Neural cell (in vitro differentiated cells): ENCODE measurements around the gene NCK2. TPM values are rescaled to one million over a fixed set of nuclear protein-coding genes. Genes with fewer than 3 reads are reported as not detected.

Source experiments
- H2AFZ ChIP-seq: fragments of 200-600, 300-800 bp; sonication (generic), shearing (Covaris generic); 2 replicates; pipeline ENCODE4 v1.6.0; 2014; ENCODE audit warnings: low read depth, mild to moderate bottlenecking, antibody characterized with exemption, low read length, moderate library complexity
- H3F3A ChIP-seq: fragments of 200-600 bp; shearing (Covaris generic); 2 replicates; pipeline ENCODE4 v1.6.1; 2016; ENCODE audit warnings: mild to moderate bottlenecking, moderate library complexity, mixed read lengths, antibody characterized with exemption, low read length; ENCODE audit not compliant: insufficient read depth, poor library complexity, severe bottlenecking
- H3K27ac ChIP-seq: fragments of 200-600, 300-800 bp; sonication (generic), shearing (Covaris generic); 2 replicates; pipeline ENCODE4 v1.5.1; 2014; ENCODE audit warnings: mild to moderate bottlenecking, low read length, moderate library complexity
- H3K27me3 ChIP-seq: fragments of 300-800, 200-600 bp; sonication (generic), shearing (Covaris generic); 2 replicates; pipeline ENCODE4 v1.6.0; 2014; ENCODE audit warnings: mild to moderate bottlenecking, low read depth, low read length, moderate library complexity; ENCODE audit not compliant: insufficient read depth
- H3K36me3 ChIP-seq: fragments of 300-800, 200-600 bp; sonication (generic), shearing (Covaris generic); 2 replicates; pipeline ENCODE4 v1.5.1; 2014; ENCODE audit warnings: mild to moderate bottlenecking, antibody characterized with exemption, low read length, moderate library complexity; ENCODE audit not compliant: insufficient read depth
- H3K4me2 ChIP-seq: fragments of 300-800, 200-600 bp; sonication (generic), shearing (Covaris generic); 2 replicates; pipeline ENCODE4 v1.6.0; 2014; ENCODE audit warnings: mild to moderate bottlenecking, low read length
- H3K4me3 ChIP-seq: fragments of 300-800, 200-600 bp; sonication (generic), shearing (Covaris generic); 2 replicates; pipeline ENCODE4 v1.5.1; 2014; ENCODE audit warnings: mild to moderate bottlenecking, low read length, moderate library complexity
- H3K79me2 ChIP-seq: fragments of 200-600 bp; shearing (Covaris generic); replicated peaks from 2 replicates; pipeline ENCODE4 v1.6.0; 2014; ENCODE audit warnings: mild to moderate bottlenecking, low read length, moderate library complexity; ENCODE audit not compliant: insufficient read depth
- H3K9ac ChIP-seq: fragments of 300-800, 200-600 bp; sonication (generic), shearing (Covaris generic); 2 replicates; pipeline ENCODE4 v1.6.1; 2016; ENCODE audit warnings: mild to moderate bottlenecking, low read length, mixed read lengths
- H3K9me2 ChIP-seq: fragments of 200-600 bp; shearing (Covaris generic); 2 replicates; pipeline ENCODE4 v1.6.1; 2016; ENCODE audit warnings: mild to moderate bottlenecking, low read length, mixed read lengths; ENCODE audit not compliant: insufficient read depth
- H3K9me3 ChIP-seq: fragments of 200-600, 300-800 bp; sonication (generic), shearing (Covaris generic); 2 replicates; pipeline ENCODE4 v1.6.1; 2016; ENCODE audit warnings: mild to moderate bottlenecking, mixed run types, low read length, moderate library complexity, mixed read lengths
- H4K20me1 ChIP-seq: fragments of 200-600 bp; shearing (Covaris generic); 2 replicates; pipeline ENCODE4 v1.6.1; 2016; ENCODE audit warnings: mild to moderate bottlenecking, mixed run types; ENCODE audit not compliant: insufficient read depth
- EP300 ChIP-seq: fragments of 450-650 bp; conservative IDR thresholded peaks from 2 replicates; pipeline ENCODE4 v1.6.1; 2014; ENCODE audit warnings: antibody characterized with exemption, mild to moderate bottlenecking, moderate library complexity; ENCODE audit not compliant: poor library complexity, severe bottlenecking
- EZH2 ChIP-seq: fragments of 200-600, 300-800 bp; shearing (Covaris generic), sonication (generic); IDR thresholded peaks from 2 replicates; pipeline ENCODE4 v1.6.1; 2014; ENCODE audit warnings: antibody characterized with exemption, low read length, borderline replicate concordance, mild to moderate bottlenecking; ENCODE audit not compliant: insufficient read depth, poor library complexity, severe bottlenecking
- MXI1 ChIP-seq: fragments of 450-650 bp; conservative IDR thresholded peaks from 2 replicates; pipeline ENCODE4 v1.6.1; 2014; ENCODE audit warnings: antibody characterized with exemption, mild to moderate bottlenecking; ENCODE audit not compliant: poor library complexity, severe bottlenecking
- POLR2AphosphoS5 ChIP-seq: IDR thresholded peaks from 2 replicates; pipeline ENCODE4 v1.6.1; 2012
- RAD21 ChIP-seq: fragments of 450-650 bp; conservative IDR thresholded peaks from 2 replicates; pipeline ENCODE4 v1.6.1; 2014; ENCODE audit warnings: antibody characterized with exemption, mild to moderate bottlenecking, moderate library complexity
- SMC3 ChIP-seq: fragments of 450-650 bp; conservative IDR thresholded peaks from 2 replicates; pipeline ENCODE4 v1.6.1; 2014; ENCODE audit warnings: antibody characterized with exemption, mild to moderate bottlenecking, moderate library complexity; ENCODE audit not compliant: poor library complexity
- TAF1 ChIP-seq: IDR thresholded peaks from 2 replicates; pipeline ENCODE4 v1.6.1; 2012; ENCODE audit warnings: low read depth
- polyA plus RNA-seq: library from polyadenylated mRNA; depleted of rRNA; stranded (reverse); fragments of >200 nt; gene quantifications from 2 replicates; pipeline ENCODE4 v1.2.3, GENCODE V29; 2014
- TF ChIP-seq, protein P1 (sequence below): IDR thresholded peaks from 2 replicates; pipeline ENCODE4 v1.6.1; 2012; ENCODE audit warnings: borderline replicate concordance
- TF ChIP-seq, protein P2 (sequence below): fragments of 450-650 bp; IDR thresholded peaks from 2 replicates; pipeline ENCODE4 v1.5.1; 2014; ENCODE audit warnings: antibody characterized with exemption, mild to moderate bottlenecking, moderate library complexity; ENCODE audit not compliant: poor library complexity, severe bottlenecking

Gene NCK2
- polyA plus RNA-seq, 1 donor from 2014 or later: 49.4 TPM

DNA sequence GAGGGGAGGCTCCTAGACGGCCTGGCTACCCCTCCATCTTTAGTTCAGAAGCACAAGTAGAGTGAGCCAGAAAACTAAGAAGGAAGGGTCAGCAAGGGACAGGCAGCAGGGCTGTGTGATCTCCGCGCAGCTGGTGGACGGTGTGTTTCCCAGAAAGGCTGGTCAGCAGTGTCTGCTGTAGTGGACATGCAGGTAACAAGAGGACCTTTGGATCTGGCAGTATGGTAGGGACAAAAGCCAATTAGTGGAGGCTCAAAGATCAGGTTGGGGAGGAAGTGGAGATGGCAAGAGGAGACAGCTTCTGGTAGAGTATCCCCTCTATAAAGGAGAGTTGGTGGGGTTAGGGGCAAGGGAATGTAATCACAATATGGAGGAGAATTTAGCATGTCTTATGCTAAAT is 95.1 kb downstream of the NCK2 start:
- Histone ChIP-seq H3K79me2 (peaks cover 51% of the 10 kb centered on the region), H2AFZ (no peak overlapping the region), H3K4me3 (no peak overlapping the region), H3K9ac (no peak overlapping the region), H4K20me1 (no peaks in the 10 kb centered on the region), H3K36me3 (no peaks in the 10 kb centered on the region), H3K4me2 (no peak overlapping the region), H3K9me2 (no peaks in the 10 kb centered on the region), H3K9me3 (peaks cover 8% of the 10 kb centered on the region), H3K27me3 (no peaks in the 10 kb centered on the region), H3K27ac (no peak overlapping the region), H3F3A (no peaks in the 10 kb centered on the region)
- TF ChIP-seq RAD21: no peak
- no peak for TF ChIP-seq TAF1
- TF ChIP-seq SMC3: no peak
- no peak for TF ChIP-seq POLR2AphosphoS5
- TF ChIP-seq, protein P1, sequence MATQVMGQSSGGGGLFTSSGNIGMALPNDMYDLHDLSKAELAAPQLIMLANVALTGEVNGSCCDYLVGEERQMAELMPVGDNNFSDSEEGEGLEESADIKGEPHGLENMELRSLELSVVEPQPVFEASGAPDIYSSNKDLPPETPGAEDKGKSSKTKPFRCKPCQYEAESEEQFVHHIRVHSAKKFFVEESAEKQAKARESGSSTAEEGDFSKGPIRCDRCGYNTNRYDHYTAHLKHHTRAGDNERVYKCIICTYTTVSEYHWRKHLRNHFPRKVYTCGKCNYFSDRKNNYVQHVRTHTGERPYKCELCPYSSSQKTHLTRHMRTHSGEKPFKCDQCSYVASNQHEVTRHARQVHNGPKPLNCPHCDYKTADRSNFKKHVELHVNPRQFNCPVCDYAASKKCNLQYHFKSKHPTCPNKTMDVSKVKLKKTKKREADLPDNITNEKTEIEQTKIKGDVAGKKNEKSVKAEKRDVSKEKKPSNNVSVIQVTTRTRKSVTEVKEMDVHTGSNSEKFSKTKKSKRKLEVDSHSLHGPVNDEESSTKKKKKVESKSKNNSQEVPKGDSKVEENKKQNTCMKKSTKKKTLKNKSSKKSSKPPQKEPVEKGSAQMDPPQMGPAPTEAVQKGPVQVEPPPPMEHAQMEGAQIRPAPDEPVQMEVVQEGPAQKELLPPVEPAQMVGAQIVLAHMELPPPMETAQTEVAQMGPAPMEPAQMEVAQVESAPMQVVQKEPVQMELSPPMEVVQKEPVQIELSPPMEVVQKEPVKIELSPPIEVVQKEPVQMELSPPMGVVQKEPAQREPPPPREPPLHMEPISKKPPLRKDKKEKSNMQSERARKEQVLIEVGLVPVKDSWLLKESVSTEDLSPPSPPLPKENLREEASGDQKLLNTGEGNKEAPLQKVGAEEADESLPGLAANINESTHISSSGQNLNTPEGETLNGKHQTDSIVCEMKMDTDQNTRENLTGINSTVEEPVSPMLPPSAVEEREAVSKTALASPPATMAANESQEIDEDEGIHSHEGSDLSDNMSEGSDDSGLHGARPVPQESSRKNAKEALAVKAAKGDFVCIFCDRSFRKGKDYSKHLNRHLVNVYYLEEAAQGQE: no peak
- TF ChIP-seq MXI1: no peak
- TF ChIP-seq EZH2: no peak
- TF ChIP-seq, protein P2, sequence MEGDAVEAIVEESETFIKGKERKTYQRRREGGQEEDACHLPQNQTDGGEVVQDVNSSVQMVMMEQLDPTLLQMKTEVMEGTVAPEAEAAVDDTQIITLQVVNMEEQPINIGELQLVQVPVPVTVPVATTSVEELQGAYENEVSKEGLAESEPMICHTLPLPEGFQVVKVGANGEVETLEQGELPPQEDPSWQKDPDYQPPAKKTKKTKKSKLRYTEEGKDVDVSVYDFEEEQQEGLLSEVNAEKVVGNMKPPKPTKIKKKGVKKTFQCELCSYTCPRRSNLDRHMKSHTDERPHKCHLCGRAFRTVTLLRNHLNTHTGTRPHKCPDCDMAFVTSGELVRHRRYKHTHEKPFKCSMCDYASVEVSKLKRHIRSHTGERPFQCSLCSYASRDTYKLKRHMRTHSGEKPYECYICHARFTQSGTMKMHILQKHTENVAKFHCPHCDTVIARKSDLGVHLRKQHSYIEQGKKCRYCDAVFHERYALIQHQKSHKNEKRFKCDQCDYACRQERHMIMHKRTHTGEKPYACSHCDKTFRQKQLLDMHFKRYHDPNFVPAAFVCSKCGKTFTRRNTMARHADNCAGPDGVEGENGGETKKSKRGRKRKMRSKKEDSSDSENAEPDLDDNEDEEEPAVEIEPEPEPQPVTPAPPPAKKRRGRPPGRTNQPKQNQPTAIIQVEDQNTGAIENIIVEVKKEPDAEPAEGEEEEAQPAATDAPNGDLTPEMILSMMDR: no peak
- no peak for TF ChIP-seq EP300

DNA sequence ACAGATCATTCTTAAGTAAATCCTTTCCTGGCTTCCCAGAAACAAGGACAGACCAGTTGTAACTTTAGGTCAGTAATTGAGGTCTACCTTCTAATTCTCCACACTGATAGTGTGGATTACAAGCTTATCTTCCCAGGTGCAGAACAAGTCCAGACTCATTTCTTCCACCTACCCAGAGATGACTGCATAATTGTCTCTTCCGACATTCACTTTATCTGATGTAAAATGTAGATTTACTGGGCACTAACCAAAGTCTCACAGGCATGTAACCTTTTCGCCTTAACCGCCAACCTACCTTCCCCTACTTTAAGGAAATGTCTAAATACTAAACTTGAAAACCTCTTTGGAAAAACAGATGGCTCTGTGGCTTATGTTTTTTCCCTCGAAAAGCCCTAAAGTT is 96.2 kb downstream of the NCK2 start:
- Histone ChIP-seq H3K9me3 (peaks cover 7% of the 10 kb centered on the region), H3K27me3 (no peaks in the 10 kb centered on the region), H3K27ac (no peak overlapping the region), H3K9ac (no peak overlapping the region), H4K20me1 (no peaks in the 10 kb centered on the region), H3K36me3 (no peaks in the 10 kb centered on the region), H3F3A (no peaks in the 10 kb centered on the region), H3K9me2 (no peaks in the 10 kb centered on the region), H2AFZ (no peak overlapping the region), H3K79me2 (peaks cover 43% of the 10 kb centered on the region), H3K4me3 (no peak overlapping the region), H3K4me2 (no peak overlapping the region)
- no peak for TF ChIP-seq MXI1

DNA sequence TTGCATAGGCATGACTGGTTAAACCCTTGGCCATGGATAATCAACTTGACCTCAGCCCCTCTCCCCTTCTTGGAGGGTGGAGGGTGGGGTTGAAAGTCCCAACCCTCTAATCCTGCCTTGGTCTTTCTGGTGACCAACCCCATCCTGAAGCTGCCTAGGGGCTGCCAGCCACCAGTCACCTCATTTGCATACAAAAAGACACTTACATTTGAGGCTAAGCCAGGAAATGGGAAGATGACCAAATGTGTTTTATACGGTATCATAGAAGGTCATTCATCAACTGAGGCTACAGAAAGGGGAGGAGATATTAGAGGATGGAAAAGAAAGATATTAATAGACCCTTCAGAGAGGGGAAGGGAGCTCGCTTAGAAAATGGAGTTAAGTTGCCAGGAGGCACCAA is 96.8 kb downstream of the NCK2 start:
- Histone ChIP-seq H3K27ac (no peak overlapping the region), H3K4me3 (no peak overlapping the region), H4K20me1 (no peaks in the 10 kb centered on the region), H3K27me3 (no peaks in the 10 kb centered on the region), H3K9me2 (no peaks in the 10 kb centered on the region), H3K4me2 (no peak overlapping the region), H3K9me3 (peaks cover 1% of the 10 kb centered on the region), H3K9ac (no peak overlapping the region), H3K79me2 (peaks cover 36% of the 10 kb centered on the region), H3K36me3 (no peaks in the 10 kb centered on the region), H3F3A (no peaks in the 10 kb centered on the region), H2AFZ (no peak overlapping the region)
- TF ChIP-seq RAD21: no peak
- TF ChIP-seq, protein P1: no peak
- no peak for TF ChIP-seq SMC3
- no peak for TF ChIP-seq TAF1
- TF ChIP-seq, protein P2: no peak
- no peak for TF ChIP-seq MXI1
- TF ChIP-seq EP300: no peak
- TF ChIP-seq POLR2AphosphoS5: no peak
- TF ChIP-seq EZH2: no peak
